HEK293 (cell line): ENCODE results near the gene OSBP2.

ENCODE experiments used
- ZBTB7A ChIP-seq: fragments of 450-650 bp; formaldehyde crosslinking; IDR thresholded peaks from 2 replicates; pipeline ENCODE4 v1.5.1; 2016; ENCODE audit warnings: low read depth, missing biosample characterization, missing genetic modification characterization
- ZNF274 ChIP-seq, 2 experiments: fragments of 200-500 bp in 1 of 2; fragments of 450-650 bp in 1 of 2; sonication (Bioruptor generic) in 1 of 2; formaldehyde crosslinking in 1 of 2; IDR thresholded peaks; 2 replicates each; pipeline versions ENCODE4 v1.5.1 to v1.6.1; 2014 to 2016; ENCODE audit warnings: borderline replicate concordance in 1 of 2, inconsistent platforms in 1 of 2, low read length in 1 of 2, missing biosample characterization in 1 of 2, missing genetic modification characterization in 1 of 2

DNA sequence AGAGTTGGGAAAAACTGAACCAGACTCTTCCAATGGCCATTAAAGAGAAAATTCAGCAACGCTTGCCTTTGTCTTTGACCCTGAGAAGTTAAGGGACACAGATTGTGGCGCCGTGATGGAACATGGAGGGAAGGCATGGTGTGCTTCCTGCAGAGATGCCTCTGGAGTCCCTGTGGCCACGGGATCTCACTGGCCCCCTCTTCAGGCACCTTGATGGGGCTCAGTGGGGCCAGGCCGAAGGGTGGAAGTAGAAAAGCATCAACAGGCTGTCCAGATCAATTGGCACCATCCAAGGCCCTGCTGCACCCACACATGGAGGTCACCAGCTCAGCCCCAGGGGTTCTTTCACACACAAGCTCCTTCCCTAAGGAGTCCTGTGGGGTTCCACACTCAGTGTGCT is 231.0 kb downstream of the OSBP2 start:
- TF ChIP-seq ZNF274 (IDR thresholded peaks at IDR 0.05; ENCODE audit: low read length) = no peak
- TF ChIP-seq ZNF274 (tag by site-specific recombination; IDR thresholded peaks at IDR 0.05; ENCODE audit: borderline replicate concordance) = no peak
- no peak for TF ChIP-seq ZBTB7A (tag by site-specific recombination)
